ENCODE results near the gene CEP112. TPM values are rescaled to one million over a fixed set of nuclear protein-coding genes. Genes with fewer than 3 reads are reported as not detected.

CEP112 gene
- total and polyA plus RNA-seq, 2 of the 13 experiments (the other 11 are each of a cell fraction or from before 2014, with no cell fraction given): 1.2 to 3.4 TPM

GRCh38 chr17:65850486-65850885, 341.4 kb downstream of the CEP112 start:
- Histone ChIP-seq H3K4me2 (ENCODE audit: low read depth, low read length) (no peak overlapping the region), H3K27ac (ENCODE audit: extremely low read length, insufficient read depth, low read length) (no peak overlapping the region), H3K9ac (ENCODE audit: insufficient read depth, low read depth, low read length) (no peak overlapping the region), H3K9me3 (ENCODE audit: low read length) (no peaks in the 10 kb centered on the region), H3K4me1 (ENCODE audit: insufficient read depth, low read length) (no peaks in the 10 kb centered on the region), H3K36me3 (replicated peaks in 1 of 2; ENCODE audit: control insufficient read depth in 1 of 2, insufficient read depth in 2 of 2, low read length in 2 of 2) (no peaks in the 10 kb centered on the region), H3K4me3 (replicated peaks in 1 of 3; ENCODE audit: insufficient read depth in 1 of 3, low read depth in 2 of 3, low read length in 3 of 3) (no peak overlapping the region), H2AFZ (ENCODE audit: low read length) (no peak overlapping the region), H4K20me1 (ENCODE audit: insufficient read depth, low read length) (no peaks in the 10 kb centered on the region), H3K79me2 (ENCODE audit: insufficient read depth, low read length) (no peaks in the 10 kb centered on the region), H3K27me3 (ENCODE audit: control insufficient read depth in 1 of 2, insufficient read depth in 2 of 2, low read length in 2 of 2) (no peaks in the 10 kb centered on the region; a peak in 1 of 5 replicates)
- FAIRE-seq (no peak), ATAC-seq (no peak), DNase-seq (ENCODE audit: low spot score) (no peak)
- TF ChIP-seq SNAPC2 (CRISPR knock-in tag; IDR thresholded peaks at IDR 0.05): no peak
- no peak for TF ChIP-seq ZNF749 (CRISPR knock-in tag; IDR thresholded peaks at IDR 0.05; ENCODE audit: borderline replicate concordance)
- TF ChIP-seq PAF1 (CRISPR knock-in tag; IDR thresholded peaks at IDR 0.05): no peak
- TF ChIP-seq PAWR (CRISPR knock-in tag; IDR thresholded peaks at IDR 0.05; ENCODE audit: borderline replicate concordance): no peak
- TF ChIP-seq HOXD1 (CRISPR knock-in tag; IDR thresholded peaks at IDR 0.05): no peak
- TF ChIP-seq, protein P1, sequence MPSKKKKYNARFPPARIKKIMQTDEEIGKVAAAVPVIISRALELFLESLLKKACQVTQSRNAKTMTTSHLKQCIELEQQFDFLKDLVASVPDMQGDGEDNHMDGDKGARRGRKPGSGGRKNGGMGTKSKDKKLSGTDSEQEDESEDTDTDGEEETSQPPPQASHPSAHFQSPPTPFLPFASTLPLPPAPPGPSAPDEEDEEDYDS (CRISPR knock-in tag; IDR thresholded peaks at IDR 0.05): no peak
- no peak for TF ChIP-seq ZNF644 (CRISPR knock-in tag; IDR thresholded peaks at IDR 0.05; ENCODE audit: low read depth)
- TF ChIP-seq DNMT1 (CRISPR knock-in tag; IDR thresholded peaks at IDR 0.05): no peak
- TF ChIP-seq ZNF383 (CRISPR knock-in tag; IDR thresholded peaks at IDR 0.05; ENCODE audit: borderline replicate concordance): no peak
- TF ChIP-seq MTA3 (CRISPR knock-in tag; IDR thresholded peaks at IDR 0.05): no peak
- TF ChIP-seq XBP1 (CRISPR knock-in tag; IDR thresholded peaks at IDR 0.05): no peak
- no peak for TF ChIP-seq IKZF1 (IDR thresholded peaks at IDR 0.05)
- intact Hi-C loops (cut with micrococcal nuclease; ENCODE audit: unreplicated experiment) (no loop called here), in situ Hi-C loops (cut with HindIII; ENCODE audit: extremely low pct_ligation_motif_present, low pct_unique_long_range_greater_than_20kb) (no loop called here)
- POLR2A ChIA-PET: no interaction called here
- WGBS (ENCODE audit: low lambda C conversion rate): 74% methylated on average over 2 of the region's 2 CpGs
- no TSS peak for BruUV-seq (replicated peaks)
- CTCF ChIA-PET (ENCODE audit: low intra/inter-chr PET ratio, low total read pairs): no interaction called here

Measured in HepG2 (cell line).